Left lobe of liver (tissue), 2 donors: ENCODE measurements around the gene ASB1. TPM values are rescaled to one million over a fixed set of nuclear protein-coding genes. Genes with fewer than 3 reads are reported as not detected.
"Not testable (repeated sequence)": the region's sequence is repeated elsewhere in the genome, so short reads cannot be mapped to it uniquely, and the experiment has no call there.

Source experiments
- ATAC-seq: fragments of 200-7000 bp; cut with Tn5 transposase; one replicate; pipeline ENCODE4 v1.9.1; 2020; ENCODE audit warnings: mild to moderate bottlenecking, moderate library complexity
- DNase-seq: peaks from one replicate; pipeline ENCODE4 v3.0.0-alpha.2; 2020; ENCODE audit warnings: low spot score
- total RNA-seq: library from RNA; stranded (reverse); gene quantifications from one replicate; pipeline ENCODE4 v1.2.1, GENCODE V29; 2021
- donor health status: DM: no; HTN: no; CAD: no; lungs with moderate emphysema.
- donor health status: DM: no; HTN: yes; CAD: no.

Gene ASB1
- total RNA-seq, 1 donor from 2014 or later = 10.0 TPM

GRCh38 chr2:238441262-238442114 lies 14.8 kb downstream of the ASB1 start:
- no peak for DNase-seq
- peak; percentile 65 for ATAC-seq

- not testable (repeated sequence) for ATAC-seq
- peak; percentile 49 for DNase-seq
Measured at GRCh38 chr2:238442257-238442656, 15.5 kb downstream of the ASB1 start.

GRCh38 chr2:238444242-238444641 lies 17.5 kb downstream of the ASB1 start:
- ATAC-seq (no peak), DNase-seq (peak; percentile 39)

GRCh38 chr2:238445409-238446190 lies 18.9 kb downstream of the ASB1 start:
- no peak for ATAC-seq

GRCh38 chr2:238446371-238446770 lies 19.6 kb downstream of the ASB1 start:
- no peak for DNase-seq
- no peak for ATAC-seq

More at GRCh38 chr2:238445409-238446190, 18.9 kb downstream of the ASB1 start:
- no peak for DNase-seq

- DNase-seq (no peak), ATAC-seq (no peak)
Measured at GRCh38 chr2:238448031-238448955, 21.6 kb downstream of the ASB1 start.

- DNase-seq (no peak), ATAC-seq (no peak)
Measured at GRCh38 chr2:238449241-238449640, 22.5 kb downstream of the ASB1 start.

- ATAC-seq (peak; percentile 93), DNase-seq (peak; percentile 88)
Measured at GRCh38 chr2:238449909-238450417, 23.2 kb downstream of the ASB1 start.

- no peak for ATAC-seq
- DNase-seq = no peak
Measured at GRCh38 chr2:238450440-238450861, 23.7 kb downstream of the ASB1 start.

- ATAC-seq = no peak
- no peak for DNase-seq
Measured at GRCh38 chr2:238453842-238454241, 27.1 kb downstream of the ASB1 start.

GRCh38 chr2:238456449-238456848 lies 29.7 kb downstream of the ASB1 start:
- ATAC-seq = no peak
- no peak for DNase-seq

- DNase-seq (no peak), ATAC-seq (no peak)
Measured at GRCh38 chr2:238456970-238457926, 30.5 kb downstream of the ASB1 start.

GRCh38 chr2:238457927-238458324 lies 31.2 kb downstream of the ASB1 start:
- ATAC-seq (no peak), DNase-seq (no peak)

- no peak for ATAC-seq
- DNase-seq = no peak
Measured at GRCh38 chr2:238458651-238459050, 31.9 kb downstream of the ASB1 start.

GRCh38 chr2:238459081-238459629 lies 32.4 kb downstream of the ASB1 start:
- no peak for DNase-seq

GRCh38 chr2:238461051-238461450 lies 34.3 kb downstream of the ASB1 start:
- ATAC-seq (no peak), DNase-seq (no peak)

More at GRCh38 chr2:238459081-238459629, 32.4 kb downstream of the ASB1 start:
- peak; percentile 61 for ATAC-seq

- DNase-seq (no peak), ATAC-seq (no peak)
Measured at GRCh38 chr2:238461491-238461890, 34.8 kb downstream of the ASB1 start.

- DNase-seq (no peak), ATAC-seq (no peak)
Measured at GRCh38 chr2:238461916-238462315, 35.2 kb downstream of the ASB1 start.

- ATAC-seq = peak; percentile 90
- no peak for DNase-seq
Measured at GRCh38 chr2:238462782-238463396, 36.2 kb downstream of the ASB1 start.
